DMS79 treated with DMSO at 0.1 percent for 48 hours (cell line): Measurements from ENCODE around the gene CISD3.

Experiments
- DNase-seq: peaks from one replicate; lab custom pipeline; 2025; lab: John Stamatoyannopoulos, UW

The CISD3 gene

DNA sequence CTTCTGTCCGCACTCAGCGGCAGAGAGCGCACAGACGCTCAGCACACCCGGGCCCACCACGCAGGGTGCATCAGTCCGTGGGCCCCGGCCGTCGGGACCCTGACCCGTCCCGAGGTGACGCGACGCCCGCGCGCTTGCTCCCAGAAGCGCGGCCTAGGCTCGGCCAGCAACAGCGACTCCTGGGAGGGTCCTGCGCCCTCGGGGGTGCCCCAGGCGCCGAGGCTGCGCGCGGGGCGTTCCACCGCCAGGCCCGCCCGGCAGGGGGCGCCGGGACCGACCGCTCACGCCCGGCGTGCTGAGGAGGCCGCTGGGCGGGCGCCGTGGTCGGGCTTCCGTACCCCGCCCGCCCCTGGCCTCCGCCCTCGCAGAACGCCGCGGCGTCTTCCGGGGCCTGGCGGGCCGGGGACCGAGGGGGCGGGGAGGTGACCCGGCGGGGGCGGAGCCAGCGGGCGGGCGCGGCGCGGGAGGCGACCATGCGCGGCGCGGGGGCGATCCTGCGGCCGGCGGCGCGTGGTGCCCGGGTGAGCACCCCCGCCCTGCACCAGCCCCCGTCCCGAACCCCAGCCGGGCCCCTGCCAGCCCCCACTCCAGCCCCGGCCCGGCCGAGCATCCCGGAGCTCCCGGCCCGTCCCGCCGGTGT is at the start of gene CISD3:
Gene CISD3 (plus strand): TSS at position 456 of the 640 bp plus-strand sequence. CDS start 18 bp downstream, at position 474.
- peak; percentile 52 for DNase-seq

- DNase-seq = no peak
Observed at GRCh38 chr17:38681096-38681495, 49.0 kb upstream of the CISD3 start.

DNA sequence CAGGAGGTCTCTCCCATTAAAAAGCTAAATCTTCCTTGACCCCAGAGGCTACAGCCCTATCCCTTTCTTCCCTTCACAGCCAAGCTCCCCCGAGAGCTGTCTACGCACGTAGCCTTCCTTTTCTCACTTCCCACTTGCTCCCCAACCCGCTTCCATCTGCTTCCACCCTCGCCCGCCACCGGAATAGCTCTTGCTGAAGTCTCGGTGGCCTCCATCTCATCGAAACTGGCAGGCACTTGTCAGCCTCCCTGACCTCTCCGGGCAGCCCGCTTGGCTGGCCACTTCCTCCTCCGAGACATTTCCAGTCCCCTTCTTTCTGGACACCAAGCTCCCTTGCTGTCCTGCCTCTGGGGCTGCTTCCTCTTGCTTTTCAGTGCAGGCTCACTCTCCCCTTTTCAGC is 44.6 kb upstream of the CISD3 start:
- no peak for DNase-seq

DNA sequence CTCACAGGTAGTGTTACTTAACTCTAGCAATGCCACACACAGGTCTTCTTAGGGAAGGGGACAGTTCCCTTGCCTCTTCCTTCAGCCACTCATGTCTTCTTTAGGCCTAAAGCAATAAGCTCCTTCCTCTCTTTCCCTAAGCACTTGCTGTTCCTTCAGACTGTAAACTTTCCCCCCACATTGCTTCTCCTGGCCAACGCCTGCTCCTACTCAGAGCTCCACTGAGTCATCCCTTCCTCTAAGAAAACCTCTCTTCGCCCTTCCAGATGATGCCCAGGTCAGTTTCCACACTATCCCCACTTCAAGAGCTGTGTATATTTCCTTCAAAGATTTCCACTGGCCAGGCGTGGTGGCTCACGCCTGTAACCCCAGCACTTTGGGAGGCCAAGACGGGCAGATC is 42.9 kb upstream of the CISD3 start:
- no peak for DNase-seq

DNA sequence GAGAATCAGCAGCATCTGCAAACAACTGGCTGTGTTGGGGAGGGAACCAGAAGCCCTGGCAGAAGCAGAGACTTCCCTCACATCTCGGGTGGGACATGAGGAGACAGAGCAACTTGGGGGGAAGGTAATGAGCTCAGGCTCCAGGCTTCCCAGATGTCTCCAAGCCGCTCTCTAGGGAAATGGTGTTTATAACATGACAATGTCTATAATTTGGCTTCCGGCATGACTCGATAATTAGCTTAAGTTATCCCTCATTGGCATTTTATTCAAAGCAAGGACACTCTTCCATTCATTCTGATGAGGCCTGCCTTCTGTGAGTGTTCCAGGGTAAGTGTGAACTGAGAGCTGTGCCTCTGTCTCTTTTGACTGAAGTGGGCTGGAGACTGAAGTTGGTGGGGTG is 39.8 kb upstream of the CISD3 start:
- no peak for DNase-seq

DNA sequence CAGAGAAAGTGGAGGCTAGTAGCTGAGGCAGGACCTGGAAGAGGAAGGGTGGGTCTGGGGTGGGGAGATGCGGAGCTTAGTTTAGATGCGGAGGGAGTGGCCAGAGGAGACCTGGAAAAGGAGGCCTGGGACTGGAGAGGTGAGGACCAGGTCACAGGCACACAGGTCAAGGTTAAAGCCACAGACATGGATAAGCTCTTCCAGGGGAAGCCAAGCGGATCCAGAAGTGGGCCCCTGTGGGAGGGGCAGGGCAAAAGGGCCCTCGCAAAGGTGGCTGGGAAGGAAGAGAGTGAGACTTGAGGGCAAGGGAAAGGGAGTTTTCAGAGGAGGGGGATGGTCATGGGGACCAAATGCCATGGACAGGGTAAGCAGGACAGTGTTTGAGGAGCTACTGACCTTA is 39.0 kb upstream of the CISD3 start:
- DNase-seq = no peak

DNA sequence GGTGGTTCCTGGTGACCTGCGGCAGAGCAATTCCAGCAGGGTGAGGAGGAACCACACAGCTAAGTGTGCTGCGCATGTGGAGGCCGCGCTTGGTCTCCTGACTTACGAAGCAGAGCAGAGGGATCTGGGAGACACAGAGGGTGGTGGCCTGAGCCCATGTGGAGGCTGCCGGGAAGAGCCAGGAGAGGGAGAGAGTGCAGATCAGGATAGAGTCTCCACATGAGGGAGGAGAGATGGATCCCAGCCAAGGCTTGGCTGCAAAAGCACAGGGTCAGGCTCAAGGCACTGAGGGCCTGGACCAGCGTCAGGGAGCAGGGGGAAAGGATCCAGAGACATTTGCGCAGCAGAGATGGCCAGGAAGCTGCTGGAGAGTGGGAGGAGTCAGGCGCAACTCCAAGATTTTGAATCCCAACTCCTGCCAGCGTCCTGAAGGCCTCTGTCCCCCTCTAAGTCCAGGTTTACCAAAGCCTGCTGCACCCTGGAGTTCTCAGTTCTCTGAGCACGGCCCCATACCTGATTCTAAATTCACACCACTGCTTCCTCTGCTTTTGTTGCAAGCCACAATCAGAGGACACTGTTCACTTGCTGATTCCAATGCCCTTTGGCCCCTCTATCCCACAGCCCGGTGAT is 36.3 kb upstream of the CISD3 start:
- DNase-seq = no peak

GRCh38 chr17:38697061-38697820 is 32.9 kb upstream of the CISD3 start:
- DNase-seq = no peak

- DNase-seq = no peak
Observed at GRCh38 chr17:38698760-38699159, 31.4 kb upstream of the CISD3 start.

DNA sequence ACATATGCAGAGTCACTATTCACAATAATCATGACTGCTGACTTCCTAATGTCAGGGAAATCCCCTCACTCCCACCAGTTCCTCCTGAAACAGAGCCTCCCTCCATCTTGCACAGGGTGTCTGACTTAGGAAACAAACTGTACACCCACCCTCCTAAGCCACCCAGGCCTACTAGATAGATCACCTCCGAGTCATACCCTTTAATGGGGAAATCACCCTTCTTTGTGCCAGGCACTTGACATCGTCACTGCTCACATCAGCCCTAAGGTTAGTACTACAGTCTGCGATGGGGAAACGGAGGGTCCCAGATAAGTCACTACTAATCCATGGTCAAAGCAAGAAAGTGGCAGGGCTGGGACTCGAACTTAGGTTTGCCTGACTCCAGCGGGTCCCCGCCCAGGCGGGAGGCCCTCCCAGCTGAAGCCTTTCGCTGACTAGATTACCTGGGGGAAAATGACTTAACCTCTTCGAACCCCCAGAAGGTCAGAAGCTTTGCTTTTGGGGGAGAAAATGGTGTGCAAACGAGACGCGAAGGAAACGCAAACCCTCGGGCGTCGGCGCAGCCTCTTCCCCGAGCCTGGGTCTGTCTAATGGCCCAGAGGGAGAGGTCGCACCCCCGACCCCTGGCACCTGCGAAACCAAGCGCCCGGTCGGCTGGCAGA is 28.5 kb upstream of the CISD3 start:
- DNase-seq = peak; percentile 67

DNA sequence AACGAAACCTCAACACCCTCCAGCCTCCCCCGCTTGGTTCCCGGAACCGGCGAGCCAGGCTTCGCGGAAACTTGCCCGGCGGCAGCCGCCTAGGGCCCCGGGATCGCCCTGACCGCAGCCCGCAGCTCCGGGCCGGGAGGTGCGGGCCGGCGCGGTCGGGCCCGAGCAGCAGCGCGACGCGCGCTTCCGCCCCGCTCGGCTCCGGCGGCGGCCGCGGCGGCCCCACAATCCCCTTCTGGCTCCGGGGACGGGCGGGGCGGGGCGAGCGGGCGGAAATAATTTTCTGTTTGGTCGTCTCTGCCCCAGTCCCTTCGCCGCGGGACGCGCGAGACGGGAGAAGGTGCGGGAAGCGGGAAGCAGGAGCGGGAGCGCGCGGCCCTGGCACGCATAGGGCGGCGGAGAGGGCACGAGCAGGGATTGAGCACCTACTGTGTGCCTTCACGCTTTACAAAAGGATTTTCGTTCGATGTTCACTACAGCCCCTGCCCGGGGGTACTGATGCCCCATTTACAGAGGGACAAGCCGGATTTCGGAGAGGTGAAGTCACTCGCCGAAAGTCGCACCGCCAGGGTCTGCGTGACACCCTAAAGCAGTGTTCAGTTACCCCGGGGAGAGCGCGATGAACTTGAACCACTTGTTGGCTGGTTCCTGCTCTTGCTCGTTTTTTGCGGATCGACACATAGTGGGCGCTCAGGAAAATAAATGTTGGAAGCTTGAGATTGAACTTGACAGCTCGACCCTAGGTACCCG is 27.8 kb upstream of the CISD3 start:
- peak; percentile 70 for DNase-seq

GRCh38 chr17:38702916-38703741 is 27.0 kb upstream of the CISD3 start:
- DNase-seq = no peak

GRCh38 chr17:38703742-38704605 is 26.2 kb upstream of the CISD3 start:
- DNase-seq = peak; percentile 85

DNA sequence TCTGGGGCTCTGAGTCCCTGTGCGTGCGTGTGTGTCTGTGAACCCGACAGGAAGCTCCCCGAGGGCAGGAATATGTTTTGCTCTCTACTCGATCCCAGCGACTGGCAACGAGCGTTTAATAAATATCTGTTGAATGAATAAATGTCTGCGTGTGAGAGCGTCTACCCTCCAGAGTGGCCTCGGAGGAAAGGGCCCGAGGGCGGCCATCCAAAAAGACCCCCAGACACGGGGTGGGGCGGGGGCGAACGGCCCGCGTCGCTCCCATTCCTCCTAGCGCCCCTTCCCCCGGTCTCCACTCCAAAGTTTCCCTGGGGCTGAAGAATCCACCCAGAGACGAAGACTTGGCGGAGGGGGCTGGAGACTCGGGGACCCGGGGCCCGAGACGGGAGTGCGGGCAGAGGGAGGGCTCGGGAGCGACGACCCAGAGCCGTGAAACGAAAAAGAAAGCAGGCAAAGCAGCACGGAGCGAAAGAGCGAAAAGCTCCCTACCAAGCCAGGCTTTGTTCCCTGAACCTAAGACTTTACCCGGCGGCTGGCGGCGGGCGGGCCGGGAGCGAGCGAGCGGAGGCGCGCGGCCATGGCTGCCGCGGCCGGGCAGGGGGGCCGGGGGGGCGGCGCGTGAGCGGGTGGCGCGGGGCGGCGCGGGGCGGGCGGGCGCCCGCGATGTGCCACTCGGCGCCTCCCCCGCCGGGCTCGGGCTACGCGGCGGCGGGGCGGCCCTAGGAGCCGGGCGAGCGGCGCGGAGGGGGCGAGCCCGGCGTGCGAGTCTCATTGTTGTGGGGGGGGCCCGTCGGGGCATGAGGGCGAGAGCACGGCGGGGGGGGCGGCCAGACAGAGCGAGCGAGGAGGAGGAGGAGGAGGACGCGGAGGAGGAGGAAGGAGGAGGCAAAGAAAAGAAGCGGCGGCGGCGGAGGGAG is 25.3 kb upstream of the CISD3 start, which contains the start of gene MLLT6:
Gene MLLT6 (plus strand): TSS at position 668 of the 917 bp plus-strand sequence. CDS start 360 bp downstream, outside the sequence.
- peak; percentile 76 for DNase-seq

DNA sequence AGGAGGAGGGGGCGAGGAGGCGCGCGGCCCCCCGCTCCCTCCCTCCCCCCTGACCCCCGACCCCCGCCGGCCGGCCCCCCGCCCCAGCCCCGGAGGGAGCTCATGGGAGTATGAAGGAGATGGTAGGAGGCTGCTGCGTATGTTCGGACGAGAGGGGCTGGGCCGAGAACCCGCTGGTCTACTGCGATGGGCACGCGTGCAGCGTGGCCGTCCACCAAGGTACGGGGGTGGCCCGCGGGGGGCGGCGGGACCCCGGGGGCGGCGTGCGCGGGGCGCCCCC is 24.7 kb upstream of the CISD3 start:
- no peak for DNase-seq

DNA sequence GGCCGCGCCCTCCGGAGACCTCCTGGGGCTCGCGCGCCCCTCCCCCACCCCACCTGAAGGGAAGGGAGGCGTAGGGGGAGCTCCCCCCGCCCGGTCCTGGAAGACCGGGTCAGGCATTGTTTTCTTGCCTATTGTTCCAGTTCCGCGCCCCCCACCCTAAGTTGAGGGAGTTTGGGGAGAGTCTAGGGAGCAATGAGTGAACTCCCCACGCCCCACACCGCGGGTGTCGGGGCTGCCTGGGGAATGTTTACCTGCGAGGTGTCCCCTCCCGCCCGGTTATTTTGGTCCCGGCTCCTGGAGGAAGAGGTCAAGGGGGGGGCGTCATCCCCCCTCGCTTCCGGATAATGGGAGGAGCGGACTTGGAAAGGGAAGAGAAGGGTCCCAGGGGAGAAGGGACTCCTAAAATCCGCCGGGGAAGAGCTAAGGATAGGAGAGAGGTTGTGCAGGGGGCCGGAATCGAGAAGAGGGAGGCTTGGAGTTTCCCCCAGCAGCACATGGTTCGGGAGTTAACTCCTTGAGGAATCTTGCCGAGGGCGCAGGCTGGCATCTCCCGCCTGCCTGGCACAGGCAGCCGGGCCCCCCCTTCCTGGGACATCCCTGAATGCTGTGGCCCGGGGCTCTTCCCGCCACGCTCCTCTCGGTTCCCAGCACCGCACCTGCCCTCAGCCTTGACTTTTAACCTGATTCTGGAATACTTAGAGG is 24.2 kb upstream of the CISD3 start:
- DNase-seq = peak; percentile 18

GRCh38 chr17:38706505-38707216 is 23.5 kb upstream of the CISD3 start:
- no peak for DNase-seq
